Spinal cord (tissue), 10 donors: ENCODE measurements around the gene OR9Q1. TPM values are rescaled to one million over a fixed set of nuclear protein-coding genes. Genes with fewer than 3 reads are reported as not detected.
"Not testable (repeated sequence)": the region's sequence is repeated elsewhere in the genome, so short reads cannot be mapped to it uniquely, and the experiment has no call there.

Experiments
- DNase-seq, 6 donors: peaks; one replicate each; pipeline versions ENCODE4 v3.0.0 to v3.0.0-alpha.2; 2013 to 2015; ENCODE audit warnings: low spot score in 6 of 6, low read depth in 4 of 6
- H3K27ac ChIP-seq: one replicate; pipeline ENCODE4 v1.5.1; 2013; ENCODE audit warnings: low read depth, low read length, control low read depth
- H3K27me3 ChIP-seq: one replicate; pipeline ENCODE4 v1.6.1; 2013; ENCODE audit warnings: low read length; ENCODE audit not compliant: control insufficient read depth, insufficient read depth
- H3K36me3 ChIP-seq: one replicate; pipeline ENCODE4 v1.6.1; 2013; ENCODE audit warnings: low read length; ENCODE audit not compliant: control insufficient read depth, insufficient read depth
- H3K4me1 ChIP-seq: one replicate; pipeline ENCODE4 v1.6.1; 2013; ENCODE audit warnings: low read length; ENCODE audit not compliant: control insufficient read depth, insufficient read depth
- H3K4me3 ChIP-seq: one replicate; pipeline ENCODE4 v1.5.1; 2013; ENCODE audit warnings: low read depth, low read length, control low read depth
- H3K9me3 ChIP-seq: one replicate; pipeline ENCODE4 v1.6.1; 2013; ENCODE audit warnings: low read length; ENCODE audit not compliant: control insufficient read depth, insufficient read depth
- WGBS: methylation state at CpG from one replicate; pipeline ENCODE4 v1.1.5; 2013; ENCODE audit warnings: missing lambda C conversion rate; ENCODE audit not compliant: insufficient coverage; 5-methylcytosine and 5-hydroxymethylcytosine counted together
- polyA plus RNA-seq, 2 donors: library from polyadenylated mRNA; unstranded; fragments of 120-200 nt; gene quantifications; one replicate each; pipeline ENCODE4 v1.2.1, GENCODE V29; 2013; ENCODE audit not compliant: insufficient read length in 2 of 2
- total RNA-seq, 2 donors: library from RNA; depleted of rRNA in 1 of 2; stranded (reverse); fragments of 120-200 nt in 1 of 2; fragments of >200 nt in 1 of 2; gene quantifications; one replicate each; pipeline versions ENCODE4 v1.2.3 to v1.2.4, GENCODE V29; 2013 to 2014
- donor health status: healthy.

The OR9Q1 gene
- total and polyA plus RNA-seq, 4 donors, result not detected

GRCh38 chr11:57983191-57983590, 40.5 kb upstream of the OR9Q1 start:
- H3K4me1 ChIP-seq, result no peaks in the 10 kb centered on the region
- H3K4me3 ChIP-seq, result no peak overlapping the region
- no CpG with 5 or more reads among the region's 3 CpGs for WGBS
- no peaks in the 10 kb centered on the region for H3K9me3 ChIP-seq
- H3K27ac ChIP-seq, result no peak overlapping the region
- H3K27me3 ChIP-seq, result no peaks in the 10 kb centered on the region
- DNase-seq, result peak; percentile 22 to 84 (median 50)
- no peaks in the 10 kb centered on the region for H3K36me3 ChIP-seq

GRCh38 chr11:57999523-57999922, 24.2 kb upstream of the OR9Q1 start:
- H3K27me3 ChIP-seq, DNase-seq, H3K9me3 ChIP-seq, H3K4me1 ChIP-seq, H3K36me3 ChIP-seq, H3K27ac ChIP-seq, H3K4me3 ChIP-seq: not testable (repeated sequence)
- WGBS, result no CpG with 5 or more reads among the region's 13 CpGs

- H3K27me3 ChIP-seq, H3K4me1 ChIP-seq, H3K4me3 ChIP-seq, H3K9me3 ChIP-seq, H3K36me3 ChIP-seq, DNase-seq, H3K27ac ChIP-seq: not testable (repeated sequence)
- 100% methylated on average over 2 of the region's 10 CpGs for WGBS
Observed at GRCh38 chr11:58000021-58000420, 23.7 kb upstream of the OR9Q1 start.

- no peaks in the 10 kb centered on the region for H3K36me3 ChIP-seq
- no peaks in the 10 kb centered on the region for H3K4me1 ChIP-seq
- no peak overlapping the region for H3K27ac ChIP-seq
- no peak overlapping the region for H3K4me3 ChIP-seq
- WGBS, result 67% methylated on average over 3 of the region's 5 CpGs
- H3K27me3 ChIP-seq, result no peaks in the 10 kb centered on the region
- H3K9me3 ChIP-seq, result no peaks in the 10 kb centered on the region
- no peak for DNase-seq
Observed at GRCh38 chr11:58000699-58001098, 23.0 kb upstream of the OR9Q1 start.

- Histone ChIP-seq H3K4me3 (no peak overlapping the region), H3K4me1 (no peaks in the 10 kb centered on the region), H3K27me3 (no peaks in the 10 kb centered on the region), H3K36me3 (no peaks in the 10 kb centered on the region), H3K9me3 (no peaks in the 10 kb centered on the region), H3K27ac (no peak overlapping the region)
- no peak for DNase-seq
- WGBS, result 80% methylated on average over 1 of the region's 2 CpGs
Observed at GRCh38 chr11:58003036-58003435, 20.6 kb upstream of the OR9Q1 start.

GRCh38 chr11:58003591-58003990, 20.1 kb upstream of the OR9Q1 start:
- Histone ChIP-seq H3K9me3 (no peaks in the 10 kb centered on the region), H3K4me1 (no peaks in the 10 kb centered on the region), H3K27ac (no peak overlapping the region), H3K4me3 (no peak overlapping the region), H3K36me3 (no peaks in the 10 kb centered on the region), H3K27me3 (no peaks in the 10 kb centered on the region)
- no peak for DNase-seq

GRCh38 chr11:58004664-58005063, 19.0 kb upstream of the OR9Q1 start:
- no peak overlapping the region for H3K27ac ChIP-seq
- WGBS, result 80% methylated on average over 1 of the region's 6 CpGs
- DNase-seq, result no peak
- no peaks in the 10 kb centered on the region for H3K4me1 ChIP-seq
- no peak overlapping the region for H3K4me3 ChIP-seq
- H3K36me3 ChIP-seq, result no peaks in the 10 kb centered on the region
- no peaks in the 10 kb centered on the region for H3K9me3 ChIP-seq
- no peaks in the 10 kb centered on the region for H3K27me3 ChIP-seq

GRCh38 chr11:58006940-58007339, 16.7 kb upstream of the OR9Q1 start:
- no CpG with 5 or more reads among the region's 2 CpGs for WGBS
- no peak overlapping the region for H3K27ac ChIP-seq
- H3K4me3 ChIP-seq, result no peak overlapping the region
- no peaks in the 10 kb centered on the region for H3K4me1 ChIP-seq
- no peaks in the 10 kb centered on the region for H3K9me3 ChIP-seq
- no peak for DNase-seq
- no peaks in the 10 kb centered on the region for H3K27me3 ChIP-seq
- no peaks in the 10 kb centered on the region for H3K36me3 ChIP-seq

GRCh38 chr11:58011771-58012170, 11.9 kb upstream of the OR9Q1 start:
- WGBS, result 40% methylated on average over 2 of the region's 6 CpGs
- Histone ChIP-seq H3K27me3 (no peaks in the 10 kb centered on the region), H3K36me3 (no peaks in the 10 kb centered on the region), H3K27ac (no peak overlapping the region), H3K4me3 (no peak overlapping the region), H3K4me1 (no peaks in the 10 kb centered on the region), H3K9me3 (no peaks in the 10 kb centered on the region)
- no peak for DNase-seq

- Histone ChIP-seq H3K4me3 (no peak overlapping the region), H3K9me3 (no peaks in the 10 kb centered on the region), H3K27me3 (no peaks in the 10 kb centered on the region), H3K4me1 (peaks cover 19% of the 10 kb centered on the region), H3K36me3 (no peaks in the 10 kb centered on the region), H3K27ac (peak overlapping the region; percentile 57)
- DNase-seq, result peak in 3 of 6 donors; percentile 2 to 78 (median 66)
- 28% methylated on average over 7 of the region's 8 CpGs for WGBS
Observed at GRCh38 chr11:58024601-58025091, 965 bp downstream of the OR9Q1 start.
